ENCODE results near the gene KMT2C.

GRCh38 chr7:152196391-152196790, 239.4 kb downstream of the KMT2C start:
- no peak for TF ChIP-seq CTCF (IDR thresholded peaks at IDR 0.05; ENCODE audit: low read depth, low read length, missing input control)
- TF ChIP-seq JUND (IDR thresholded peaks at IDR 0.05), result no peak

Data from liver (tissue), 3 donors.